HepG2 (cell line): ENCODE data around the gene KRABD2.

ENCODE experiments used
- ARID5B ChIP-seq: IDR thresholded peaks from 2 replicates; pipeline ENCODE4 v1.4.0; 2020; ENCODE audit warnings: mild to moderate bottlenecking, missing genetic modification reagents
- BORCS8-MEF2B ChIP-seq: sonication (generic); formaldehyde crosslinking; IDR thresholded peaks from 2 replicates; pipeline ENCODE4 v1.8.0; 2022; ENCODE audit warnings: mild to moderate bottlenecking, missing genetic modification reagents
- CBX5 ChIP-seq: sonication (generic); formaldehyde crosslinking; IDR thresholded peaks from 2 replicates; pipeline ENCODE4 v1.4.0; 2020; ENCODE audit warnings: missing genetic modification reagents, borderline replicate concordance
- ELF1 ChIP-seq: sonication (generic); formaldehyde crosslinking; IDR thresholded peaks from 2 replicates; pipeline ENCODE4 v1.4.0; 2020; ENCODE audit warnings: missing genetic modification reagents
- EP300 ChIP-seq, 3 experiments: sonication (generic) in 1 of 3; formaldehyde crosslinking in 1 of 3; IDR thresholded peaks; 2 replicates each; pipeline versions ENCODE4 v1.5.1 to v1.6.1; 2011 to 2020; ENCODE audit warnings: low read depth in 2 of 3, low read length in 2 of 3, borderline replicate concordance in 1 of 3, improper control_type of control experiment in 1 of 3, mild to moderate bottlenecking in 1 of 3, missing genetic modification reagents in 1 of 3, moderate library complexity in 1 of 3
- FOXC1 ChIP-seq: sonication (generic); formaldehyde crosslinking; IDR thresholded peaks from 2 replicates; pipeline ENCODE4 v1.8.0; 2022; ENCODE audit warnings: mild to moderate bottlenecking, missing genetic modification reagents, borderline replicate concordance
- HMG20A ChIP-seq: IDR thresholded peaks from 2 replicates; pipeline ENCODE4 v1.6.1; 2016; ENCODE audit warnings: borderline replicate concordance
- KAT7 ChIP-seq: IDR thresholded peaks from 2 replicates; pipeline ENCODE4 v1.6.1; 2018; ENCODE audit warnings: borderline replicate concordance, missing compliant biosample characterization
- NFYC ChIP-seq: IDR thresholded peaks from 2 replicates; pipeline ENCODE4 v1.6.1; 2016; ENCODE audit warnings: missing genetic modification reagents, missing compliant biosample characterization
- RAD21 ChIP-seq: fragments of 450-650 bp; formaldehyde crosslinking; IDR thresholded peaks from 2 replicates; pipeline ENCODE4 v1.5.0; 2020; ENCODE audit warnings: mild to moderate bottlenecking
- RBAK ChIP-seq: sonication (generic); formaldehyde crosslinking; IDR thresholded peaks from 2 replicates; pipeline ENCODE4 v1.5.1; 2020; ENCODE audit warnings: mild to moderate bottlenecking, missing genetic modification reagents
- RELA ChIP-seq: sonication (generic); formaldehyde crosslinking; IDR thresholded peaks from 2 replicates; pipeline ENCODE4 v1.4.0; 2020; ENCODE audit warnings: missing genetic modification reagents
- SAP130 ChIP-seq: IDR thresholded peaks from 2 replicates; pipeline ENCODE4 v1.6.1; 2016; ENCODE audit warnings: low read depth
- ZBTB44 ChIP-seq: sonication (generic); formaldehyde crosslinking; IDR thresholded peaks from 2 replicates; pipeline ENCODE4 v1.4.0; 2020; ENCODE audit warnings: missing genetic modification reagents
- ZKSCAN1 ChIP-seq: fragments of 150-350 bp; IDR thresholded peaks from 2 replicates; pipeline ENCODE4 v1.6.1; 2014; ENCODE audit warnings: low read length
- ZNF263 ChIP-seq: sonication (generic); formaldehyde crosslinking; IDR thresholded peaks from 2 replicates; pipeline ENCODE4 v1.4.0; 2020; ENCODE audit warnings: missing genetic modification reagents
- ZNF350 ChIP-seq: sonication (generic); formaldehyde crosslinking; IDR thresholded peaks from 2 replicates; pipeline ENCODE4 v1.4.0; 2020; ENCODE audit warnings: mild to moderate bottlenecking, low read depth, missing genetic modification reagents, borderline replicate concordance
- ZNF414 ChIP-seq: sonication (generic); formaldehyde crosslinking; IDR thresholded peaks from 2 replicates; pipeline ENCODE4 v1.5.0; 2020; ENCODE audit warnings: missing genetic modification reagents
- ZNF607 ChIP-seq: sonication (generic); formaldehyde crosslinking; IDR thresholded peaks from 2 replicates; pipeline ENCODE4 v1.5.1; 2020; ENCODE audit warnings: missing genetic modification reagents, mild to moderate bottlenecking, borderline replicate concordance
- ZNF614 ChIP-seq: IDR thresholded peaks from 2 replicates; pipeline ENCODE4 v1.6.1; 2018; ENCODE audit warnings: missing biosample characterization, missing genetic modification reagents, inconsistent platforms, borderline replicate concordance
- ZNF713 ChIP-seq: sonication (generic); formaldehyde crosslinking; IDR thresholded peaks from 2 replicates; pipeline ENCODE4 v1.4.0; 2020; ENCODE audit warnings: mild to moderate bottlenecking, missing genetic modification reagents
- ZNF780A ChIP-seq: sonication (generic); formaldehyde crosslinking; IDR thresholded peaks from 2 replicates; pipeline ENCODE4 v1.8.0; 2022; ENCODE audit warnings: mild to moderate bottlenecking, missing genetic modification reagents, moderate library complexity
- ZSCAN12 ChIP-seq: sonication (generic); formaldehyde crosslinking; IDR thresholded peaks from 2 replicates; pipeline ENCODE4 v1.9.0; 2021; ENCODE audit warnings: mild to moderate bottlenecking, missing genetic modification reagents
- ZZZ3 ChIP-seq: sonication (generic); formaldehyde crosslinking; IDR thresholded peaks from 2 replicates; pipeline ENCODE4 v1.4.0; 2020; ENCODE audit warnings: missing genetic modification reagents, mild to moderate bottlenecking, borderline replicate concordance

Gene KRABD2

GRCh38 chr17:8409966-8410882 lies 33.7 kb upstream of the KRABD2 start (continued):
- TF ChIP-seq ZNF414 (0 out of 2 replicates have a peak, but pooled peaks have one; percentile 27), ARID5B (peak; percentile 62), EP300 (IDR thresholded peaks at IDR 0.05; ENCODE audit: low read depth in 2 of 2, low read length in 2 of 2) (no peak), EP300 (CRISPR knock-in tag; IDR thresholded peaks at IDR 0.05; ENCODE audit: borderline replicate concordance) (peak; percentile 27; the same call in 1 of the 2 replicates), ZNF713 (CRISPR knock-in tag) (no peak), SAP130 (CRISPR knock-in tag) (peak; percentile 55), ZNF350 (CRISPR knock-in tag) (0 out of 2 replicates have a peak, but pooled peaks have one; percentile 35), BORCS8-MEF2B (CRISPR knock-in tag) (0 out of 2 replicates have a peak, but pooled peaks have one; percentile 28), FOXC1 (0 out of 2 replicates have a peak, but pooled peaks have one; percentile 25), RBAK (CRISPR knock-in tag) (no peak), ZNF263 (CRISPR knock-in tag) (peak; percentile 71; the same call in 1 of the 2 replicates), KAT7 (CRISPR knock-in tag) (0 out of 2 replicates have a peak, but pooled peaks have one; percentile 41), RELA (CRISPR knock-in tag) (0 out of 2 replicates have a peak, but pooled peaks have one; percentile 30), ZNF607 (CRISPR knock-in tag) (no peak), ZNF780A (CRISPR knock-in tag) (no peak), ELF1 (peak; percentile 47), CBX5 (CRISPR knock-in tag) (peak; percentile 33; the same call in 1 of the 2 replicates), ZSCAN12 (CRISPR knock-in tag) (no peak), ZBTB44 (no peak), NFYC (CRISPR knock-in tag) (no peak), ZZZ3 (CRISPR knock-in tag) (no peak), RAD21 (CRISPR knock-in tag) (peak; percentile 78), HMG20A (CRISPR knock-in tag) (0 out of 2 replicates have a peak, but pooled peaks have one; percentile 43), ZNF614 (CRISPR knock-in tag) (peak; percentile 58; the same call in 1 of the 2 replicates), ZKSCAN1 (peak; percentile 76)
